Coronary artery (tissue), 2 donors: Measurements from ENCODE around the gene PAEP.
"Not testable (repeated sequence)": the region's sequence is repeated elsewhere in the genome, so short reads cannot be mapped to it uniquely, and the experiment has no call there.

Experiments used
- DNase-seq: peaks from one replicate; pipeline ENCODE4 v3.0.0-alpha.2; 2017; ENCODE audit warnings: low spot score
- H3K27ac ChIP-seq, 2 donors: fragments of 200-600 bp; sonication (generic); one replicate each; pipeline ENCODE4 v1.5.1; 2016 to 2019
- H3K4me3 ChIP-seq: fragments of 200-600 bp; sonication (generic); 2 replicates; pipeline ENCODE4 v1.5.1; 2016; ENCODE audit warnings: mild to moderate bottlenecking, moderate library complexity
- CTCF ChIP-seq: fragments of 200-600 bp; sonication (generic); IDR thresholded peaks from one replicate; pipeline ENCODE4 v1.5.1; 2019; ENCODE audit warnings: antibody characterized with exemption

PAEP gene

GRCh38 chr9:135544981-135545635 is 16.4 kb upstream of the PAEP start:
- no peak for TF ChIP-seq CTCF
- DNase-seq: peak; percentile 55
- Histone ChIP-seq H3K4me3 (no peak overlapping the region), H3K27ac (no peak overlapping the region)

- H3K4me3 ChIP-seq: not testable (repeated sequence)
- DNase-seq: peak; percentile 53
Observed at GRCh38 chr9:135545646-135546176, 15.8 kb upstream of the PAEP start, which contains the start of gene OBP2A. TSS of gene OBP2A (plus strand) at chr9:135546126. CDS start at chr9:135546181, 55 bp downstream.

GRCh38 chr9:135546792-135547617 is 14.6 kb upstream of the PAEP start:
- H3K4me3 ChIP-seq, H3K27ac ChIP-seq: not testable (repeated sequence)
- DNase-seq: peak; percentile 64

More at GRCh38 chr9:135545646-135546176, 15.8 kb upstream of the PAEP start, which contains the start of gene OBP2A:
- not testable (repeated sequence) for H3K27ac ChIP-seq

GRCh38 chr9:135547756-135548736 is 13.5 kb upstream of the PAEP start:
- DNase-seq: peak; percentile 70
- TF ChIP-seq CTCF: no peak
- Histone ChIP-seq H3K4me3 (no peak overlapping the region), H3K27ac (no peak overlapping the region)

GRCh38 chr9:135549478-135550343 is 11.8 kb upstream of the PAEP start:
- not testable (repeated sequence) for H3K27ac ChIP-seq, DNase-seq, H3K4me3 ChIP-seq

- no peak for TF ChIP-seq CTCF
- H3K4me3 ChIP-seq: no peak overlapping the region
- H3K27ac ChIP-seq: no peak overlapping the region
- DNase-seq: no peak
Observed at GRCh38 chr9:135550344-135550918, 11.1 kb upstream of the PAEP start.

GRCh38 chr9:135551031-135551430 is 10.5 kb upstream of the PAEP start:
- no peak overlapping the region for H3K27ac ChIP-seq
- no peak for DNase-seq
- H3K4me3 ChIP-seq: no peak overlapping the region
- TF ChIP-seq CTCF: no peak
